Omental fat pad (tissue), 4 donors: ENCODE results near the gene IGSF9B. TPM values are rescaled to one million over a fixed set of nuclear protein-coding genes. Genes with fewer than 3 reads are reported as not detected.
A peak's percentile ranks its signal among the peaks of the same experiment; 100 is the strongest.

Experiments used
- ATAC-seq: fragments of 150-250 bp; one replicate; pipeline ENCODE4 v1.9.1; 2016; ENCODE audit warnings: mild to moderate bottlenecking, moderate library complexity; ENCODE audit not compliant: low FRiP score
- DNase-seq: peaks from one replicate; pipeline ENCODE4 v3.0.0-alpha.2; 2019; ENCODE audit warnings: low spot score
- total RNA-seq, 4 donors: library from RNA; depleted of rRNA; stranded (reverse); fragments of >200 nt; gene quantifications; one replicate each; pipeline ENCODE4 v1.1.0, GENCODE V29; 2016
- TF ChIP-seq, protein P1 (sequence below), 3 donors: fragments of 450-650 bp; IDR thresholded peaks; one replicate each; pipeline ENCODE4 v1.5.1; 2016 to 2017; ENCODE audit warnings: antibody characterized with exemption in 3 of 3, mild to moderate bottlenecking in 3 of 3, moderate library complexity in 2 of 3

Gene IGSF9B
- total RNA-seq, 4 donors from 2014 or later, result 2.0 to 29.7 (median 6.6) TPM

DNA sequence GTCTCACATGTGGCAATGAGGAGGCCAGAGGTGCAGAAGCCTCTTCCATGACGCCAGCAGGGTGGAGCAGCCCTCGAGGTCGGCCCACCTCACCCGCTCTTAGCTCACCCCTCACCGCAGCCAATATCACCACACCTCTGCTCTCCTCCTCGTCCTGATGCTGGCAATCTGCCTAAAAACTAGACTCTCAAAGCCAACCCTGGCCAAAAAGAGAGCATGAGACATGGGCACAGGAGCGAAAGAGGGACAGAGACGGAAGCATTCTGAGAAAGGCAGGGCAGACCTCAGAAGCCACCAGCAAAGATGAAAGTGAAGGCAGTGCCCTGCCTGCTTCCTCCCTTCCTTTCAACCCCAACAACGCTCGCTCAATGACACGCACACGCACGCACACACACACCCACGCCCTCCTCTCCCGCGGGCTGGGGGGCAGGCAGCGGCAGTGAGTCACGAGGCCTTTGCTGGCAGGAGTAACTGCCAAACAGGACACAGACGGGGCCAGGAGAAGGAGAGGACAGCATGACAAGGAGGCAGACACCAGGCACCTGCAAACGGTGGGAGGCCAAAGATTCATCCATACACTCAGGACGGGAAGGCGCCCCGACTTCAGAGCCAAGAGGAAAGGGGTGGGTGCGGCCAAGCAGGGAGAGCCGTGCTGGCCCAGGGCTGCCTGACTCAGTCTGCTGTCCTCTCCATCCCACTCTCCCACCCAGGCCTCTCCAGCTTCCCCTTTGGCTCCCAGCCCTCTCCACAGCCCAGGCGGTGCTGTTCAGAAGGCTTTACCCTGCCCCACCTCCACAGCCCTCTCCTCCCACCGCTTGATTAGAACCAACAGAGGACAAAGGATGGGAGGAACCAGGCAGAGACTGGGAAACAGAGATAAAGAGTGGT is 11.4 kb downstream of the IGSF9B start:
- TF ChIP-seq, protein P1, sequence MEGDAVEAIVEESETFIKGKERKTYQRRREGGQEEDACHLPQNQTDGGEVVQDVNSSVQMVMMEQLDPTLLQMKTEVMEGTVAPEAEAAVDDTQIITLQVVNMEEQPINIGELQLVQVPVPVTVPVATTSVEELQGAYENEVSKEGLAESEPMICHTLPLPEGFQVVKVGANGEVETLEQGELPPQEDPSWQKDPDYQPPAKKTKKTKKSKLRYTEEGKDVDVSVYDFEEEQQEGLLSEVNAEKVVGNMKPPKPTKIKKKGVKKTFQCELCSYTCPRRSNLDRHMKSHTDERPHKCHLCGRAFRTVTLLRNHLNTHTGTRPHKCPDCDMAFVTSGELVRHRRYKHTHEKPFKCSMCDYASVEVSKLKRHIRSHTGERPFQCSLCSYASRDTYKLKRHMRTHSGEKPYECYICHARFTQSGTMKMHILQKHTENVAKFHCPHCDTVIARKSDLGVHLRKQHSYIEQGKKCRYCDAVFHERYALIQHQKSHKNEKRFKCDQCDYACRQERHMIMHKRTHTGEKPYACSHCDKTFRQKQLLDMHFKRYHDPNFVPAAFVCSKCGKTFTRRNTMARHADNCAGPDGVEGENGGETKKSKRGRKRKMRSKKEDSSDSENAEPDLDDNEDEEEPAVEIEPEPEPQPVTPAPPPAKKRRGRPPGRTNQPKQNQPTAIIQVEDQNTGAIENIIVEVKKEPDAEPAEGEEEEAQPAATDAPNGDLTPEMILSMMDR (IDR thresholded peaks at IDR 0.05), result no peak
- DNase-seq (no peak), ATAC-seq (peak; percentile 82)

DNA sequence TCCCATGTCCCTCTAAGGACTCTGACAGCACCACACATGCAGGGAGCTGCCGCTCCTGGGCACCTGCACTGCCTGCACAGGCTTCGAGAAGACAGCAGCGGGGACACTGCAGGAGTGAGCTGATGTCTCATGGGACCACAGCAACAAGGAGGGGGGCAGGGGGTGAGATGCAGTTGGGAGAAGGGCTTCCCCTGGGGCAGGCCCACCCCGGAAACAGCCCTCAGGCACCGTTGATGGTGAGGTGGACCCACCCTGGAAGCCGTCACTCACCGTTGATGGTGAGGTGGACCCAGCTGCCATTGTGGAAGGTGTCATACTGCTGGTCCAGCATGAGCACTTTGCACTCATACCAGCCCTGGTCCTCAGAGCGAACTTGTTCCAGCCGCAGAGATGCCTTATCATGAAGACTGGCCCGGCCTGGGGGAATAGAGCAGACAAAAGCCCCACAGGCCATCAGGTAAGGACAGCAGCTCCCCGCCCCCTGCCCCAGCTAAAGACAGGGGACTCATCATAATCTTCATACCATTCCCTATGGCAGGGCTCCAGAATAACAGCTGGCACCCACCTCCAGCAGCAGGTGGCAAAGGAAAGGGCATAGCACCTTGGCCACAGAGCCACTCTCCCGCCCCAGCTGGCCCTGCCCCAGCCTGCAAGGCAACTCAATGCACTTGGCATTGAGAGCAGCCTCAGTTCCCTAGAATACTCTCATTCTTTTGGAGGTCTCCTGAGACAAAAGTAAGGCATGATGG is 12.6 kb downstream of the IGSF9B start:
- DNase-seq (no peak), ATAC-seq (no peak)
- TF ChIP-seq, protein P1 (IDR thresholded peaks at IDR 0.05), result no peak

DNA sequence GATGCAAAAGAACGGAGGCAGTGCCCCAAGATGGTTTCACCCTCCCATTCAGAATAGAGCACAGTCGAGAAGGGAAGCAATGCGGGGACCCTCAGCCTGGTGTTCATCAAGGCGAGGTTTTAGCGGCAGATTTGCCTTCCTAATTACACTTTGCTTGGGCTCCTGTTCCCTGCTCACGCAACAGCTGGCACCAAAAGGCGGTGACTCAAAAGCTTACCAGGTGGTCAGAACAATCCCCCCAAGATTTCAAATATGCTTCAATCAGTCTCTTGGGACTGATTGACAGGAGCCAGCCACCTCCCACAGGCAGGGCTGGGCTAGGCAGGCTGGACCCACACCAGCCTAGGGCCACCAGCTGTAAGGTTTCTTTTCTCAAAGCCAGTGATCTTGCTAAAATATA is 14.2 kb downstream of the IGSF9B start:
- ATAC-seq, result no peak
- TF ChIP-seq, protein P1 (IDR thresholded peaks at IDR 0.05), result no peak

DNA sequence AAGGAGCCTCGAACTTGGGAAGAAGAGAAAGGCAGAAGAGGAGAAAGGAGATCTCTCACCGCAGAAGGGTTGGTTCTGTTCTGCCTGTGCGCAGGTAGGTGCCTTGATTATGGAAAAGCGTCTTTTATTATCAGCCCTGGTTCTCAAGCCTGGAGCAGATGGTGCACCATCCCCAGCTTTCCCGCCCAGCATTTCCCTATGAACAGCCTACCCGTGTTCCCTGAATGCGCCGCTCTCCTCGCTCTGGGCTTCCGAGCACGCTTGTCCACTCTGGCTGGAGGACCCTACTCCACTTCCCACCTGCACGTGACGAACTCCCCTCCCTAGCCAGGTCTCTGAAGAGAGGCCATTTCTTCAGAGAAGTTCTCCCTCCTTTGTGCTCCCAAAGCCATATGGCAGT is 15.2 kb downstream of the IGSF9B start:
- DNase-seq, result no peak
- ATAC-seq, result no peak
- TF ChIP-seq, protein P1 (IDR thresholded peaks at IDR 0.05), result no peak

More for the DNA sequence above, 14.2 kb downstream of the IGSF9B start:
- DNase-seq, result no peak

DNA sequence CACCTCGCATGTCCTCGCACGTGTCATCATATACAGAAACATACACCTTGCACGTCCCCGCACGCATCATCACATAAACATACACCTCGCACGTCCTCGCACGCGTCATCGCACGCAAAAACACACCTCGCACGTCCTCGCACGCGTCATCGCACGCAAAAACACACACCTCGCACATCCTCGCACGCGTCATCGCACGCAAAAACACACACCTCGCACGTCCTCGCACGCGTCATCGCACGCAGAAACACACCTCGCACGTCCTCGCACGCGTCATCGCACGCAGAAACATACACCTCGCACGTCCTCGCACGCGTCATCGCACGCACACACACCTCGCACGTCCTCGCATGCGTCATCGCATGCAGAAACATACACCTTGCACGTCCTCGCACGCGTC is 16.7 kb downstream of the IGSF9B start:
- TF ChIP-seq, protein P1 (IDR thresholded peaks at IDR 0.05), result no peak
- ATAC-seq, result no peak
- DNase-seq, result no peak

DNA sequence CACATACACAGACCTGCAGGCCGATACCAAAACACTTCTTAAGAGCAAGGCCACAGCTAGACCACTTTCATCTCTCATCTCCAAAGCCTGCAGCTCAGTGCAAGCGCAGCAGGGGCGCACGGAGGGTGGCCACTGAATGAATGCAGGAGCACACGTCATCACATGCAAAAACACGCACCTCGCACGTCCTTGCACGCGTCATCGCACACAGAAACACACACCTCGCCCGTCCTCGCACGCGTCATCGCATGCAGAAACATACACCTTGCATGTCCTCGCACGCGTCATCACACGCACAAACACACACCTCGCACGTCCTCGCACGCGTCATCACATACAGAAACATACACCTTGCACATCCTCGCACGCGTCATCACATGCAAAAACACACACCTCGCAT is 17.2 kb downstream of the IGSF9B start:
- DNase-seq, result no peak
- ATAC-seq, result no peak
- TF ChIP-seq, protein P1 (IDR thresholded peaks at IDR 0.05), result no peak
